Endometrial microvascular endothelial cells (primary cell): Measurements from ENCODE around the gene TMED10. TPM values are rescaled to one million over a fixed set of nuclear protein-coding genes. Genes with fewer than 3 reads are reported as not detected.
"Not testable (repeated sequence)": the region's sequence is repeated elsewhere in the genome, so short reads cannot be mapped to it uniquely, and the experiment has no call there.

Source experiments
- in situ Hi-C: cut with HindIII; loops from 2 replicates; pipeline ENCODE4 v1.10.0; 2017; ENCODE audit warnings: low sequenced_read_pairs, low pct_unique_long_range_greater_than_20kb; ENCODE audit errors: inconsistent ontology term
- total RNA-seq: library from RNA; depleted of rRNA; stranded (reverse); fragments of >200 nt; gene quantifications from one replicate; pipeline ENCODE4 v1.2.3, GENCODE V29; 2015; ENCODE audit errors: inconsistent ontology term

Gene TMED10
- total RNA-seq, 1 donor from 2014 or later: 325 TPM

- in situ Hi-C loops: no loop called here
Measured at GRCh38 chr14:75197338-75197737, 20.9 kb upstream of the TMED10 start.

- in situ Hi-C loops: no loop called here
Measured at GRCh38 chr14:75196468-75196867, 20.1 kb upstream of the TMED10 start.

DNA sequence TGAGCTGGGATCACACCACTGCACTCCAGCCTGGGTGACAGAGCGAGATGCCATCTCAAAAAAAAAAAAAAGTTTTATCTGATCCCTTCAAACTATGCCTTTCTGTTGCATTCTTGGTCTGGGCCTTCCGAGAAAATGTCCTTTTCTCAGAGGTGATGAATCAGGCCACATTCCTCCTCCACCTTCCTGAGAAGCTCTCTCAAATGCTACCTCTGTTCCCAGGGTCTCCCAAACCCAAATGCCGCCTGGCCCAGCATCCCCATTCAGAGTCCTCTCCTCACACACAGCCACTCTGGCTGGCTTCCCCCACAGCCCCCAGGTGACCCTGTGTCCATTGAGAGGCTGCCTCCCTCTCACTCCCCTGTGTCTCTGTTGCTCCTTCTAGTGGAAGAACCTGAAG, 19.7 kb upstream of the TMED10 start:
- in situ Hi-C loops: no loop called here

GRCh38 chr14:75191100-75191499, 14.7 kb upstream of the TMED10 start:
- in situ Hi-C loops: no loop called here

GRCh38 chr14:75190023-75190422, 13.6 kb upstream of the TMED10 start:
- in situ Hi-C loops: no loop called here

- in situ Hi-C loops: no loop called here
Measured at GRCh38 chr14:75188520-75189268, 12.3 kb upstream of the TMED10 start.

GRCh38 chr14:75188086-75188485, 11.7 kb upstream of the TMED10 start:
- in situ Hi-C loops: no loop called here

DNA sequence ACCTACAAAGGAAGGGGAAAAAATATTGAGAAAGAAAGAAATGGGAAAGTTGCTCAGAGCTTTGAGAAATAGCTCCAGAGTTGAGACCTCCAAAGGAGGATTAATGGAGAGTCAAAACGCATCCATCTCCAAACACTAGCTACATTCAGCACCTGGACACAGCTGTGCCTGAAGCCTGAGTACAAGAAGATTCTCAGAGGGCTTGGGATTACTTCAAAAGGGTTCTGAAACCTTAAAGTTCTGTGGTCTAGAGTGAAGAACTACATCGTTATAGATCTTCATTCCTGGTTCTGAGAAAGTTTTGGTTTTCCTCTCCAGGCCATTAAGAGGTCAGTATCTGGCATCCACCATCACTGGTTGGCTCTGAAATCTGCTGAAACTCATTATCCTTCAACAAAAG, 10.5 kb upstream of the TMED10 start:
- in situ Hi-C loops: no loop called here

GRCh38 chr14:75185251-75186040, 9.0 kb upstream of the TMED10 start:
- in situ Hi-C loops: no loop called here

DNA sequence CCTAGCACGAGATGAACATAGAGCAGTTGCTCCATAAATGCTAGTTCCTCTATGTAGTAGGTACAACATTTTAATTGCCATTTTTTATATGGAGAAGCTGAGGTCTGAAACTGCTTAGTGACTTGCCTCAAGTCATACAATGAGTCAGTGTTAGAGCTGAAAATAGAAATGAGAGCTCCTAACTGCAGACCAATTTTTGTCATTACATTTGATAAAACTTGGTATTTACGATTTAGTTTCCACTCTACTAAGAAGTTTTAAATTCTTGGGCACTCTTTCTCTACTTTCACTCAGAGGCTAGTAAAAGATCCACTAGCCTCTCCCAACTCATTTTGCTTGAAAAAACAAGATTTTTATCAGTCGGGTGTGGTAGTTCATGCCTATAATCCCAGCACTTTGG, 8.1 kb upstream of the TMED10 start:
- in situ Hi-C loops: no loop called here

GRCh38 chr14:75184039-75184438, 7.6 kb upstream of the TMED10 start:
- in situ Hi-C loops: no loop called here

GRCh38 chr14:75183225-75183624, 6.8 kb upstream of the TMED10 start:
- in situ Hi-C loops: no loop called here

DNA sequence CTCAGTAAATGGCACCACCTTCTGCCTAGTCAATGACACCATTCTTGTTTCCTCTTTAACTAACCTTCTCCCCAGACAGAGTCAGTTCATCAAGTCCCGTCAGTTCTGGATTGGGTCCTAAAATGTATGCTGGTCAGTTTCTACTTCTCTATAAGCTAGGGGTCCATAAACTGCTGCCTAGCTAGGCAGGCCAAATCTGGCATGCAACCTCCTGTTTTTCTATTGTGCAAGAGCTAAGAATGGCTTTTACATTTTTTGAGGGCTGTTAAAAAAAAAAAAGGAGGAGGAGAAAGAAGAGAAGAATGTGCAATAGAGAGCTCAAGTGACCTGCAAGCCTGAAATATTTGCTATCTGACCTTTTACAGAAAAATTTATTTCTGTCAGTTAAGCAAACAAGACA, 6.4 kb upstream of the TMED10 start:
- in situ Hi-C loops: no loop called here

GRCh38 chr14:75182163-75182562, 5.8 kb upstream of the TMED10 start:
- in situ Hi-C loops: not testable (repeated sequence)

- in situ Hi-C loops: no loop called here
Measured at GRCh38 chr14:75181293-75182062, 5.1 kb upstream of the TMED10 start.

- in situ Hi-C loops: no loop called here
Measured at GRCh38 chr14:75175677-75176141, 703 bp downstream of the TMED10 start.

GRCh38 chr14:75174066-75174465, 2.3 kb downstream of the TMED10 start:
- in situ Hi-C loops: no loop called here

- in situ Hi-C loops: no loop called here
Measured at GRCh38 chr14:75170772-75171171, 5.6 kb downstream of the TMED10 start.

DNA sequence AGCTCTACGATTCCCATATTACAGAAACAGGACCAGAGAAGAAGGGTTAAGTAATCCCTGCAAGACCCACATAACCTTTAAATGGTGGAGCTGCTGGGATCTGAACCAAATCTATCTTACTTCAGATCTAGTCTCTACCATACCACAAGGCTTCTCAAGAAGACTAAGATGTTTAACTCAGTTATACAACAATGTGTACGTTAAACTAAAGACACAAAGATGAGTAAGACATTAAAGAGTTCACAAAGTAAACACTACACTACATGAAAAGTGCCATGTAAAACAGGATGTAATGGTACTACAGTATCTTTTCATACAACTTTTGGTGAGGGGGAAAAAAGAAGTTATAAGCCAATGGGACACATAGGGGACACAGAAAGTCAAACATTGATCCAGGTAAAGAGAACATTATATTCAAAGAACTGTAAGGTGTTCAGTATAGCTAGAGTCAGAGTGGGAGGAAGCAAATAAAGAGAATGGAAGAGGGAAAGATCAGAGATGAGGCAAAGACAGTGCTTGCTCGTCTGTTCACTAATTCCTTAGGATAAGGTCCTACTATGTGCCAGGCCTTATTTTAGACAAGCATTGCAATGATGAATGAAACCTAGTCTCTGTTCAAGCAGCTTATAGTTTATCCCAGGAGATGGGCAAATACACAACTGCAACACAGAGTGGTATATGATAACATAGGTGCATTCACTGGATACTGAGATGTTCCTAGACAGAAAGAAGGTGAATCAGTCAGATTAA, 7.7 kb downstream of the TMED10 start:
- in situ Hi-C loops: no loop called here
